ENCODE measurements around the gene YPEL2.

- TF ChIP-seq CTCF (IDR thresholded peaks at IDR 0.05) (no peak), POLR2AphosphoS5 (IDR thresholded peaks at IDR 0.05) (no peak)
Observed at GRCh38 chr17:59345476-59345875, 14.0 kb downstream of the YPEL2 start.

All from prostate gland (tissue), 2 donors.